NCI-H226 (cell line): Measurements from ENCODE around the gene CYP1B1.

ENCODE experiments used
- DNase-seq: peaks from one replicate; pipeline ENCODE4 v3.0.0-alpha.2; 2015

The CYP1B1 gene

DNA sequence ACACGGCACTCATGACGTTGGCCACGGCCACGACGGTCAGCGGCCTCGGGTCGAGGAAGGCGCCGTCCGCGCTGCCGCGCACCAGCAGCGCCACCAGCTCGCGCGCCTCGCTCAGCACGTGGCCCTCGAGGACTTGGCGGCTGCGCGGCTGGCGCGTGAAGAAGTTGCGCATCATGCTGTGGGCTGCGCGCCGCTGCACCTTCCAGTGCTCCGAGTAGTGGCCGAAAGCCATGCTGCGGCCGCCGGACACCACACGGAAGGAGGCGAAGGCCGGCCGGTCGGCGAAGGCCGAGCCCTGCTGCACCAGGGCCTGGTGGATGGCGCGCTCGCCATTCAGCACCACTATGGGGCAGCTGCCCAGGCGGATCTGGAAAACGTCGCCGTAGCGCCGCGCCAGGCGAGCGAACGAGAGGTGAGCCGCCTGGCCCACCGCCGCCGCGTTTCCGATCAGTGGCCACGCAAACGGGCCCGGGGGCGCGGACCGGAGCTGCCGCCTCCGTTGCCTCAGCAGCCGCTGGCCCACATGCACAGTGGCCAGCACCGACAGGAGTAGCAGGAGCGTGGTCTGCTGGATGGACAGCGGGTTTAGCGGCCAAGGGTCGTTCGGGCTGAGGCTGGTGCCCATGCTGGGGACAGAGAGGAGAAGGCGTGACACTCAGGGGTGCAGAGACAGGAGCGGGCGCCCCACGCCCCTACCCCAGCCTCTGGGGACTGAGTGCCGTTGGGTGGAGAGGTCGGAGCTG, 1.0 kb downstream of the CYP1B1 start:
- DNase-seq = no peak

DNA sequence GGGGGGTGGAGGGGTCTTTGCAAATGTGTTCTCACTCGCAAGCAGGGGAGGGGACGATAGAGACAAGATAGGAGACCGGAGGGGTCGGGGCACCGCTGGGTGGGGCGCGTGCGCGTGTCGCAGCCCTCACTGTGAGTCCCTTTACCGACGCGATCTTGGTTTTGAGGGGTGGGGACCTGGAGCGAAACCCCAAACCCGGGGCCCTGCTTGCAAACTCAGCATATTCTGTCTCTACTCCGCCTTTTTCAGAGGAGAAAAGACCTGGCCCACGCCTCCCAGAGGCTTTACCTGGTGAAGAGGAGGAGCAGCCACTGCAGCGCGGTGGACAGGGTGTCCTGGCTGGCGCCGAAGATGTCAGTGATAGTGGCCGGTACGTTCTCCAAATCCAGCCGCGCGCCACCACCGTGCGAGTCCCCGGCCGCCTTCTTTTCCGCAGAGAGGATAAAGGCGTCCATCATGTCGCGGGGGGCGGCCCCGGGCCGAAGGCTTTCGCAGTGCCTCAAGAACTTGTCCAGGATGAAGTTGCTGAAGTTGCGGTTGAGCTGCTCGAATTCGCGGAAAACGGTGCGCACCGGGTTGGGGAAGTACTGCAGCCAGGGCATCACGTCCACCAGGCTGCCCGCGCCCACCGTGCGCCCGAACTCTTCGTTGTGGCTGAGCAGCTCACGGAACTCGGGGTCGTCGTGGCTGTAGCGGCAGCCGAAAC, 1.7 kb downstream of the CYP1B1 start:
- no peak for DNase-seq

DNA sequence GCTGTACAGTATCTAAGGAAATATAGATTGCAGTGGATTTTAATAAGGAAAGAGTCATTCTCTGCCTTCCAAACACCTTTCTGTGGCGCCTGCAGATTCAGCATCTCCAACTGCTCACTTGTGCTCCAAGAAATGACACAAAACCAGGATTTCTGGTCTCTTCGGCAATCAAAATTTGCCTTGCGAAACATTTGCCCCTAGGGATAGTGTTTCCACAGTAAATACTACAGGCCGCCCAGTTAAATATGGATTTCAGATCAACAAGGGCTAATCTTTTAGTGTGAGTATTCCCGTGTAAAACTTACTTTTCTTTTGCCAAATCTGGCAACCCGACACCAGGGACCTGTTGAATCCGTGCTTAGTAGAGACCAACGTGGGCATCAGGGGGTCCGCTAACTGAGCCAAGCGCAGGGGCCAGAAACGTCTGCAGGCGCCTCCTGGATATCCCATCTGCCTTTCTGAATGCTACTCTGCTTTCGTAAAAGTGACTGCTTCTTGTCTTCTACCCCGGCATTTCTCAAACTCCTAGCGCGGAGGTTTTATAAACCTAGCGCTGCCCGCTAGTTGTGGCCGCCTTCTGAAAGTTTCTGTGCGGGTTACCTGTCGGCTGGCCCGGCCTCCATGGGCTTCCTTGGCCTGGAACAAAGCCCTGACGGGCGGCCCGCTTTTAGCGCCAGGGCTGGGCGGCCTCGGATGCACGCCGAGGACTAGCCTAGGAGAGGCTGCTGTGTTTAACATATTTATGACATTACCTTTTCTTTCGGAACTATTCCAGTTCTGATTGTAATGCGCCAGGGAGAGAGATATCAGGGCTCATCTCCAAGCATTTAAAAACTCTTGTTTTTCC, 2.5 kb downstream of the CYP1B1 start:
- no peak for DNase-seq

DNA sequence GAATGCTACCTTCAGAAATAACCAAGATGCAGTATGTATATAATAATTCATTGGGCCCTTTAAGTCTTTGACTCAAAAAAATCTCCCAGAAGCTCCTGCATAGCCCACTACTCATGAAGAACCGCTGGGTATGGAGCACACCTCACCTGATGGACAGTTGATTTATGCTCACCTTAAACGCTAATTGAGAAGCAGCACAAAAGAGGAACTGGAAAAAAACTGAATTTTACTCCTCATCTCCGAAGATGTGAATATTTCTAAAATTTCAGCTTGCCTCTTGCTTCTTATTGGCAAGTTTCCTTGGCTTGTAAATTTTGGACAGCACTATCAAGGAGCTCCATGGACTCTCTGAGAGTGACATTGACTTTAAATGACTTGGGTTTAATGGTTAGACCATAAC, 5.5 kb downstream of the CYP1B1 start:
- no peak for DNase-seq

DNA sequence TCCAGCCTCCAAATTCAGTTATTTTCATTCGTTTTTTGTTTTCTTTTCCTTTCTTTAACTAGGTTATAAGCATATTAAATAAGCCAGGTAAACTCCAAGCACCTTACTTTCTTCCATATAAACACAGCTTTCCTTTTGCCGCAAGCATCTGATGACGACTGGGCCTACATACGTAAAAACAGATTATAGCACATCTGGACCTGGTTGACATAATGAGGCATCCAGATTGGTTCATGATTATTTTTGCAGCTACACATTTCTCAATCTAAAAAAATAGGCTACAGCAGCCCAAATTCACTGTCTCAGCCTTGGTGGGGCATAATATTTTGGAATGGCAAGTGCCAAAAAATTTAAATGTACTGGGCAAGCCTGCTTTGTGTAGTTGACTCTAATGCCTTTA, 7.7 kb downstream of the CYP1B1 start:
- DNase-seq = no peak

DNA sequence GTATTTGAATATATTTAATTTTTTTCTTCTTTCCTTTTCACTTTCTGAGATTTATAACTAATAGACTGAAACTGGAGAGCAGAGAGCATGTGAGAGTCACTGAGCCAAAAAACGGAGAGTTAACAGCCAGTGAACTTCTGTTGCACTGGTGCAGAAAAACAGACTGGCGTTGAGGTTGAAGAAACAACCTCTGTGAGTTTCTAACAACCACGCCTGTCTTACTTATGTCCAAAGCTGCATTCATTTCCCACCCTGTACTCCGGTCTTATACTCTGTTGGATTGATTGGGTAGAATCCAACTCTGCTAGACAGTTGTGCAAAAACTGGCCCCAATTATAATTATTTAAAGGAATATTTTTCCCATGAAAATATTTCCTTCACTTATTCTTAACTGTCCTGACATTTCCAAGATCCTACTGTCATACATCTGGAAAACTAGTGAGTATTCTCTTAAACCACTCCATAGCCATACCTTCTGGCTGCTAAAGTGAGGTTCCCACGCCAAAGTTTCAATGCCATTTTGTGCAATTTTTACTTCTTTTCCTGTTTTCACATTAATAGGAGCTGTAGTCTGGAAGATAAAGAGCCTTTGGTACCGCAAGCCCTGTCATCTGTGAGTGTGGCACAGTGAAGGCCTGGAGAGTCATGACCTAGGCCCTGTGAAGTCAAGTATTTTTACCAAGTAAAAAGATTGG, 9.4 kb downstream of the CYP1B1 start:
- DNase-seq = no peak

DNA sequence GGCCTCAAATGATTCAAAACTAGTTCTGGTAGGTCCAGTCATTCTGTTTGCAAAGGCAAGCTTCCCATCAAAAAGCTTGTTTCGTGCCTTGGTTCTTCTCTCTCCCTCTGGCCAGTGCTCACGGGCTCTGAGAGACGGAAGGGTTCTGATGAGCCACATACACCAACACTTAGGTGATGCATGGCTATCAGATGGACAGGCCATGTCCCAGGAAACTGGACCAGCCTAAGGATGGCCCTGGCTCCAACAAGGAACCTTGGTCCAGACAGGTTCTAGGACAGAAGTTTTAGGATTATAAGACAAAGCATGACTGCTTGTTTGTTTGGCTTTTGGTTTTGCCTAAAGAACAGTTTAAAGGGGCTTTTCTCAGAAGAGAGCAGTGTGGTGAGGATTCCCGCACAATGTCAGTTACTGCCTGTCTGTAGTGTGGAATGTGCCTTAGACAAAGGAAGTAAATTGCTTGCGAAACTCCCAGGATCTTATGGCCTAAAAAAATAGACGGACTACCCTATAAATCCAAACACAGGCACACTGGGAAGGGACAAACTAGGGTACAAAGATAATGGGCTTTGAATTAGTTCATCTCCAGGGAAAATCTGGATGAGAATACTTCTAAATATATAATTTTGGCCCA, 10.3 kb downstream of the CYP1B1 start:
- DNase-seq = no peak

DNA sequence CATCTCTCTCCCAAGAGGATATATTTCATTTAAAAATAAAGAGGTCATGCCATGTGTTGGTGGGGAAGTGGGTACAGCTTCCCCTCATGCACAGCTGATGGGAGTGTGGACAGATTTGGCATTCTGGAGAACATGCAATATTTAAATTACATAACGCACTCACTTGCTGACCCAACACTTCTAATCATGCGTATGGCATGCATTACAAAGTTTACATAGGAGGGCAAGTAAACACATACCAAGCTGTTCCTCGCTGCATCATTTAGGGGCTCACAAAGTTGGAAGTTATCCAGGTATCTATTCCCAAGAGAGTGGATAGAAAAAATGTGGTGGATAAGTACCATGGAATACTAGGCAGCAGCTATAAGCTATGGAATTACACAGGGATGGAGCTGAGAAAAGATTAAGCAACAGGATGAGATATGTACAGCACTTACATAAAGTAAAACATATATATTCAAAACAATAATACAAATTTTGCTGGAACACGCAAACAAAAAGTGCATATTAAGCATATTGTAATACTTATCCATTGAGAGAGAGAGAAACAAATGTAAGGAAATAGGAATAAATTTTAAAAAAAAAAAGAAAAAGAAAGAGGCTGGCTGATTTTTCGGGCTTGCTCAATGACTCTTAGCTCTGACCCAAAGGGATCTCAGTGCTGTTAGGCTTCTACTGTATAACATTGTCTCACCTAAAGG, 11.0 kb downstream of the CYP1B1 start:
- DNase-seq = no peak

DNA sequence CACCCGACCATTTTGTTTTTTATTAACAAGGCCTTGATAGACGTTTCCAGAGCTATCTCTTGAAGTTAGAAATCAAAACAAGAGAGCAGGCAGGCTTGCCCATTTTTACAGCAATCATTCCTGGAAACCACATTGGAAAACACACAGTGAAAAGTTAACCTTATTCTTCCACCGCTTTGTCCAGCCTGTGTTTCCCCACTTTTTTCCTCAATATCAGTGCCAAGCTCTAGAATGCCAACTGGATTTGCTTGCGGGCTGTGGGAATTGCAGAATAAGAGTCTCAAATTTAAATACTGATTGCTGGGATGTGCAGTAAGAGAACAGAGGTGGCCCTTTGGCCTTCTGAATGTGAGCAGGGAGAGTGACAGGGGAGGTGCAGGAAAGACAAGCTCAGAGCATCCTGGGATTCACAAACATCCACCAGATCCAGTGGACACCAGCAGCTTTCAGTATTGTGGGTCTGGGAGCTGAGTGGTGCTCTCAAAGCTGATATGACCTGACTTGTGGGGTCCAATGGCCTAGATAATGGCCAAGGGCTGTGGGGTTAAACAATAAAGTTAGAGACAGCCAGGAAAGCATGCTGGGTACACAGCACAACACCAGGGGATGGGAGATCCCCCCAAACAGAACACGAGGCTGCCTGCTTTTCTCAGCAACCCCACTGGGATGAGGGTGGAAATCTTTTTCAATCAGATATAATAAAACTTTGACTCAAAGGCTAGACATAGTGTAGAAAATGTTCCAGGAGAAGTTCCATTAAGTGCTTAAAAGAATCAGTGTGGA, 15.5 kb downstream of the CYP1B1 start:
- DNase-seq = no peak

DNA sequence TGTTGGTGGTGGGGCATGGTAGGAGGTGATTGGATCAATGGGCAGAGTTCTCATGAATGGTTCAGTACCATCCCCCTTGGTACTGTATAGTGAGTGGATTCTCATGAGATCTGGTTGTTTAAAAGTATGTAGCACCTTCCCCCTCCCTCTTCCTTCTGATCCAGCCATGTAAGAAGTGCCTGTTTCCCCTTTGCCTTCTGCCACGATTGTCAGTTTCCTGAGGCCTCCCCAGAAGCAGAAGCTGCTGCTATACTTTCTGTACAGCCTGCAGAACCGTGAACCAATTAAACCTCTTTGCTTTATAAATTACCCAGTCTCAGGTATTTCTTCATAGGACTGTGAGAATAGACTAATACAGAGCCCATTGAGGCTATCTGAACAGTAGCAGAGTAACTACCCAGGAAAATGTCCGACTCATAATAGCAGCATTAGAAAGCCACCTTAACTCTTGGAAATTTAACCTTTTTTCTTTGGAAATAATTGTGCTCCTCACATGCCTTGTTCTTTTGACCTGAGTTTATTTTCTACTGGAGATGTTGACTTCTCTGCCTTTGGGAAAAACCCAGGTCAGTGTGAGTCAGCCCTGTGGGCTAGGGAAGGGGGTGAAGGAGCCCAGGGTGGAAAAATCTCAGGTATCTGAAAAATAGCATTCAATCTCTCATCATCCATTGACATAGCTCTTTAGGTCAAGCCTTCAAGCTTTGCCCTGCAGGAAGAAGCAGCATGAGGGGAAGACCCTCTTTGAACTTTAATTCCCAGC, 18.1 kb downstream of the CYP1B1 start:
- DNase-seq = peak; percentile 69

DNA sequence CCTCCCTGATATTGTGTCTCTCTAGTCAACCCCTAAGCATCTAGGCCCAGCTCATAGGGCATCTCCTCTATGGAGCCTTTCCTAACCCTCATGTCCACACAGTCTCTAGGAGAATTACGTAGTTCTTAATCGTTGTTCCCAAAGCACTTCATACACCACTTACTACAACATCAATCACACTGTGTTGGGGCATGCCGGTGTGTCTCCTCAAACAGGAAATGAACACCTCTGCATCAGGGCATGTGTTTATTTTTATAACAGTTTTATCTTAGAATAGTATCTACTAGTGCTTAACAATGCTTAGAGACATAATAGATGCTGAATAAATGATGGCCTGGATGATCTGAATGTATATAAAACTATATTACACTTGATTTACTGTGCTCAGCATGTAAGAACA, 19.7 kb downstream of the CYP1B1 start:
- peak; percentile 44 for DNase-seq

DNA sequence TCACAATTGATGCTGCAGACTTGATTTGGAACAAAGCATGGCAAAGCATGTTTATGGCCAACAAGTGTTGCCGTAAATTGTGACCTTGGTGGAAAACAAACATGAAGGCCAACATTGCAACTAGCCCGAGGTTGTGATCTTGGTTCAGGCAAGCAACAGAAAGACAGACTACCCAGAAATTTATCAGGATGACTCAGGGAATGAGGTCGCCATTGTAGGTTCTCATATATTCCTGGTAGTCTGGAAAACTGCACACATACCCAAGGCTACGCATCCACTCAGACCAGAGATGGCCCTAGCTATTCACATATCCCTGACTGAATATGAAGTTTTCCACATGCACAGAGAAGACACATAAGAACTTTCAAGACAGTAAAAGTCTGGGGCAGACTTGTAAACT, 30.1 kb downstream of the CYP1B1 start:
- DNase-seq = peak; percentile 32

DNA sequence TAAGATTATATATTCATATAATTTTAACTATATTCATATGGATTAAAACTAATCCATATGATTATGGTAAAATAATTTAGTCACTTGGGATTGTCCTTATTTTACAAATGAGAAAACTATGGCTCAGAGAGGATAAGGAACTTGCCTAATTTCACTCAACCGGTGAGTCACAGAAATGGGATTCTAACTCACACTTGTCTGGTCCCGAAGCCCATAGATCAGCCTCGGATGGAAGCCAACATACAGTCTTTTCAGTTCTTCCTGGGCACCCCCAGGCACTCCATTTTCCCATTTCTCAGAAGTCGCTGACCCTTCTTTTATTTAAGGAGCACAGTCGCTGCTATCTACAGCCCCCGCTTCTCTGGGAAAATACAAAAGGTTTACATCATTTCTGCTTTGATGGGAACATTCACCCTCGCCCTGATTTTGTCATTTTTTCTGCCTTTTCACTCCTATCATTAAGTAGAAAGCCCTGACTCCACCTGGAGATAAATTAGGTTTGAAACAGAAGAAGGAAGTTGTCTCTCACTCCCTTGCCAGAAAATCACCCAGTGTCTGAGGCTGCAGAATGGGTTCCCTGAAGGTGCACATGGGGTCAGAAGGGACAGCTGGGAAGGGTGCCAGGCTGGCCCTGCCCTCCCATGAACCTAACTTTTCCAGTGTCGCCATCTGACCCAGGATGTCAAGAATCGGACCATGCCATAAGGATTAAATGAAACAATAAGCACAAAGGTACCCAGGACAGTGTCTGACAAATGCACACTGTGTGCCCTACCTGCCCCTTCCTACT, 36.6 kb downstream of the CYP1B1 start:
- no peak for DNase-seq

DNA sequence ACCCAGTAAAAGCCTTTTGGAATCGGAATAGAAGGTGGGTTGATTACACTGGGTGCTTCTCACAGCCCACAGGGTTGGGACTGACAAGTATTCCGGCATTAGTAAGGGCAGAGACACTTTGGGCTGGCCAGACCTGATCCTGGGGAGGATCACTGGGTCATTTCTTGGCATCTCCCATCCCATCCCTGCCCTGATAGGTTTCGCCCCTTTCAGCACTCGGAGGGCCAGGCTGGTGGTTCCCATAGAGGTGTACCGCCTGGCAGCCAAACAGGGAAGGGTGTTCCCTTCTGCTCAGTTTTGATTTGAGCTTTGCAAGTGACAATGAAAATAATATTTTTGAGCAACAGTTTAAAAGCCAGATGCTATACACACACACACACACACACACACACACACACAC, 37.3 kb downstream of the CYP1B1 start:
- DNase-seq = no peak

DNA sequence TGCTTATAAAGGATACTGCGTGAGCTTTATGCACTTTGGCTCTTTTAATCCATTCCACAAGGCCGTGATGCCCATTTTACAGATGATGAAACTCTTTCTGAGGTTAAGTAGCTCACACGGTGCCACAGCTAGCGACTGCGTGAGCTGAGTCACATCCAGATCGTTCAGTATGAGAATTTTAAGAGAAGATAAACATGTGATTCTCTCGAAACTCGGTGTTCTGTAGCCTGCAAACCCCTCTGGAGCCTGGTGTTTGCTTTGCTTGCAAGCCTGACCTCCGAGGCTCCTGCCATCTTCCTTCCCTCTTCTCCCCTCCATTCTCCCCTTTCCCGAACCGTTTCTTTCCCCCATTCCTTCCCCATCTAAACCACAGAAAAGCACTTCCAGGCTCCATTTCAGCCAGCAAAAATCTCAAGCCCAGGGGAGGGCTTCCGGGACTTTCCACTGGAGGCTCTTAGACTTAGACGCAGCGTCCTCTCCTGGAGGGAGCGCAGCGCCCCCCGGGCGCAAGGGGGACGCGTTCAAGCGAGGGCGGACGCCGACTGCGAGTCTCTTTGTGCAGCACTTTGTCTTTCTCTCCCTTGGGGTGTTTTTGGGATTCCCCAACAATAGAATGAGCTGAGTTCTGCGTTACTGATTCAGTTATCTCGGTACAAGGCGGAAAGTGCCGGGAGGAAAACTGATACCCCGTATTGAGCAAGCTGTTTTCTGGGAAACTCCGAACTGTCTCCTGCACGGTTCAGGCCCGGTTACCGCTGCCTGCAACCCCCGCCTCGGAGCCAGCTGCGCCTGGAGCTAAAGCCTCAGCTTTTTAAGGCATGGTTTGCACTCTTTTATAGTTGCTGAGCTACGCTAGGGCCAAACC, 38.0 kb downstream of the CYP1B1 start:
- no peak for DNase-seq

DNA sequence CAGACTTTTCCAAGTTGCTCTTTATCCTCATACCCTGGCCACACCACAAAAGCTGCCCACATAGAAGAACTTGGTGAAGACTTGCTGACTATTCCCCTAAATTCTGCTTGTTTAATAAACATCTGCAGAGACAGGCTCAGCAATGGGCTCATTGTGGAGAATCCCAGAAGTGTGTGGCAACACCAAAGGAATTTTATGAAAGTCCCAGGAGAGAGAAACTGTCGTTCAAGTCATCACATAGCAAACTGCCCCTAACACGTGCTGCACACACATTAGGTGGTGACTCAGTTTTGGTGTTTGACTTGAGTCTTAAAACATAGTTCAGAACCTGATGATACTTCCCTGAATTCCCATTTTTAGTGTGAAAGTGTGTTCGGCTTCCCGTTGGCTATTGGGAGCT, 38.6 kb downstream of the CYP1B1 start:
- DNase-seq = no peak

DNA sequence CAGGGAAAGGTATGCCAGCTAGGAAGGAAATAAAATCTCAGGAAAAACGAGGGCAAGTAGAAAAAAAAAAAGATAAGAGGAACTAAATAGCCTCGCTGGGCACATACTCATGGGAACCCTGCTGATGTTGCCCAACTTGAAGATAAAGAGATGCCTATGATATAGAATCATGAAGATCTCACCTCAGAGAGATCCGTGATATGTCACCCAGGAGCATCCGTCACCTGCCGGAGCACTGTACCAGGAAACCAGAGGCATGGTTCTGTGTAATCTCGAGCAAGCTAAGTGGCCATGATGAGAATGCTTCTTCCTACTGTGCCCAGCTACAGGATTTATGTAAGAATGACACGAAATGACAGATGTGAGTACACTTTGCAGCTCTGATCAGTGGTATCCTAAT, 40.0 kb downstream of the CYP1B1 start:
- peak; percentile 30 for DNase-seq

DNA sequence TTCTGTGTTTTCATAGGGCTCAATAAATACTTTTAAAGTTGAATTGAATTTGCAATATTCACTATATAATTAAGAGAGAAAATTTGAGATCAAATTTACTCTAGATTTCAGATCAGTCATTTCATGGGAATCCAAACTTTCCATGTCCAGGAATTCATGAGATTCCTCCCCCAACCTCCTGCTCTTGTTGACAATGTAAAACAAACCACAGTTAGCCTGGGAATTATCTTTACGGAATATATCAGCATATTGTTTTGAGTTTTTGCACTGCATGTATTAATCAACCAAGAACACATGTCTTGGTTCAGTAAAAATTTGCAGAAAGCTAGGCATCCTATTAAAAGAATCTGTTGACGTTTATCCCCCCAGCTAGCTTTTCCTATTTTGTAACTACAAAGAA, 42.3 kb downstream of the CYP1B1 start:
- DNase-seq = no peak

DNA sequence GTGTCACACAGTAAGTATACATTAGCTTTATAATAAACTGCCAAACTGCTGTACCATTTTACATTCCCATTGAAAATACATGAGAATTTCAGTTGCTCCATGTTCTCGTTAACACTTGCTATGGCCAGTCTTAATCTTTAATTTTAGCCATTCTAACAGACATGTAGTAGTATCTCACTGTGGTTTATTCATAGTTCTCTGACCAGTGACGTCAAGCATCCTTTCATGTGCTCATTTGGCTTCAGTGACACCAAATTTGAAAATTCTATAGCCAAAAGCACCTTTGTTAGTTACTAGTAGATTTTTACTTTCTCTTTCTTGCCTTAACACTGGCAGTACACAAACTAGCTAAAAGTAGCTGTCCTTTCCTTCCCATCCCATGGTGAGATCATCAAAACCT, 43.0 kb downstream of the CYP1B1 start:
- DNase-seq = no peak
